ENCODE measurements around the gene TTC39B.

The TTC39B gene

GRCh38 chr9:15155323-15155722 is 151.7 kb downstream of the TTC39B start:
- DNase-seq (ENCODE audit: low read depth), result no peak
- no peak for TF ChIP-seq CTCF (IDR thresholded peaks at IDR 0.05; ENCODE audit: insufficient read depth, low read depth, low read length, missing control alignments)

GRCh38 chr9:15154677-15155076 is 152.3 kb downstream of the TTC39B start:
- TF ChIP-seq CTCF (IDR thresholded peaks at IDR 0.05; ENCODE audit: insufficient read depth, low read depth, low read length, missing control alignments), result no peak
- no peak for DNase-seq (ENCODE audit: low read depth)
- no peak overlapping the region for H3K4me3 ChIP-seq (ENCODE audit: low read depth, low read length)

More at GRCh38 chr9:15155323-15155722, 151.7 kb downstream of the TTC39B start:
- H3K4me3 ChIP-seq (ENCODE audit: low read depth, low read length), result no peak overlapping the region

- no peak for DNase-seq (ENCODE audit: low read depth)
- TF ChIP-seq CTCF (IDR thresholded peaks at IDR 0.05; ENCODE audit: insufficient read depth, low read depth, low read length, missing control alignments), result no peak
- H3K4me3 ChIP-seq (ENCODE audit: low read depth, low read length), result no peak overlapping the region
These were observed 153.1 kb downstream of the TTC39B start for GRCh38 chr9:15153961-15154360.

- no peak overlapping the region for H3K4me3 ChIP-seq (ENCODE audit: low read depth, low read length)
- no peak for DNase-seq (ENCODE audit: low read depth)
- no peak for TF ChIP-seq CTCF (IDR thresholded peaks at IDR 0.05; ENCODE audit: insufficient read depth, low read depth, low read length, missing control alignments)
These were observed 156.1 kb downstream of the TTC39B start for GRCh38 chr9:15150939-15151338.

- H3K4me3 ChIP-seq (ENCODE audit: low read depth, low read length), result no peak overlapping the region
- TF ChIP-seq CTCF (IDR thresholded peaks at IDR 0.05; ENCODE audit: insufficient read depth, low read depth, low read length, missing control alignments), result no peak
- no peak for DNase-seq (ENCODE audit: low read depth)
These were observed 157.6 kb downstream of the TTC39B start for GRCh38 chr9:15149450-15149849.

GRCh38 chr9:15146268-15146700 is 160.7 kb downstream of the TTC39B start:
- no peak overlapping the region for H3K4me3 ChIP-seq (ENCODE audit: low read depth, low read length)
- DNase-seq (ENCODE audit: low read depth), result no peak
- TF ChIP-seq CTCF (IDR thresholded peaks at IDR 0.05; ENCODE audit: insufficient read depth, low read depth, low read length, missing control alignments), result no peak

- DNase-seq (ENCODE audit: low read depth), result no peak
- no peak overlapping the region for H3K4me3 ChIP-seq (ENCODE audit: low read depth, low read length)
- TF ChIP-seq CTCF (IDR thresholded peaks at IDR 0.05; ENCODE audit: insufficient read depth, low read depth, low read length, missing control alignments), result no peak
These were observed 162.4 kb downstream of the TTC39B start for GRCh38 chr9:15144622-15145061.
